Mesothelial cell of epicardium (in vitro differentiated cells): ENCODE results near the gene PHF8. TPM values are rescaled to one million over a fixed set of nuclear protein-coding genes. Genes with fewer than 3 reads are reported as not detected.

Experiments used
- DNase-seq, 2 experiments: peaks; one replicate each; pipeline ENCODE4 v3.0.0; 2021; ENCODE audit warnings: low spot score in 2 of 2; ENCODE audit not compliant: unreplicated experiment in 2 of 2
- H3K27ac Mint-ChIP-seq: 2 replicates; pipeline ENCODE4 v1.8.0; 2021; ENCODE audit warnings: mixed read lengths
- H3K27me3 Mint-ChIP-seq: 2 replicates; pipeline ENCODE4 v1.8.0; 2021; ENCODE audit warnings: low read depth, mixed read lengths
- H3K36me3 Mint-ChIP-seq: 2 replicates; pipeline ENCODE4 v1.8.0; 2021; ENCODE audit warnings: mixed read lengths
- H3K4me1 Mint-ChIP-seq: 2 replicates; pipeline ENCODE4 v1.8.0; 2021; ENCODE audit warnings: mixed read lengths
- H3K4me3 Mint-ChIP-seq: 2 replicates; pipeline ENCODE4 v1.8.0; 2021; ENCODE audit warnings: mild to moderate bottlenecking, moderate library complexity, mixed read lengths
- H3K9me3 Mint-ChIP-seq: 2 replicates; pipeline ENCODE4 v1.8.0; 2021; ENCODE audit warnings: mixed read lengths
- CTCF ChIP-seq: fragments of 200-600 bp; sonication (generic); IDR thresholded peaks from one replicate; pipeline ENCODE4 v1.5.0; 2021; ENCODE audit warnings: antibody characterized with exemption; ENCODE audit not compliant: unreplicated experiment
- total RNA-seq: library from RNA; stranded (reverse); gene quantifications from 3 replicates; pipeline ENCODE4 v1.2.1, GENCODE V29; 2021

The PHF8 gene
- total RNA-seq, 1 donor from 2014 or later = 52.2 TPM

DNA sequence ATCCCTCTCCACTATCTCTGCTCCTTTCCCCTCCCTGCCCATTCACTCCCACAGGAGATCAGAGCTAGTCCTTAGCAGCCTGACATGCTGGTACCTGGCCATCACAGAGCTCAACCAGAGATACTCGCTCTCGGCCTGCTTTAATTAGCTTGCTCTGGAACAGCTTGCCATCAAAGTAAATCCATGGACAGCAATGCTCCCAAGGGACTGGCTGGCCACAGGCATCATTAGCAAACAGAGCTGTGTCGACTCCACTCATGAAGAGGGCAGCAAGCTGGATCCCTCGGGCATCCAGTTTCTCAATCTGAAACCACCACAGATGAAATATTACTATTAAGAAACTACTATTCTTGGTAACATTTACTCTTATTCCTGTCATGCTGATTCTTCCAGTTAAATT is 43.4 kb upstream of the PHF8 start:
- Mint-ChIP-seq H3K4me3 (no peak overlapping the region), H3K9me3 (peaks cover 19% of the 10 kb centered on the region), H3K27ac (peak overlapping the region; percentile 40), H3K27me3 (no peaks in the 10 kb centered on the region), H3K36me3 (peaks cover 9% of the 10 kb centered on the region), H3K4me1 (no peaks in the 10 kb centered on the region)
- DNase-seq = no peak
- TF ChIP-seq CTCF = no peak

DNA sequence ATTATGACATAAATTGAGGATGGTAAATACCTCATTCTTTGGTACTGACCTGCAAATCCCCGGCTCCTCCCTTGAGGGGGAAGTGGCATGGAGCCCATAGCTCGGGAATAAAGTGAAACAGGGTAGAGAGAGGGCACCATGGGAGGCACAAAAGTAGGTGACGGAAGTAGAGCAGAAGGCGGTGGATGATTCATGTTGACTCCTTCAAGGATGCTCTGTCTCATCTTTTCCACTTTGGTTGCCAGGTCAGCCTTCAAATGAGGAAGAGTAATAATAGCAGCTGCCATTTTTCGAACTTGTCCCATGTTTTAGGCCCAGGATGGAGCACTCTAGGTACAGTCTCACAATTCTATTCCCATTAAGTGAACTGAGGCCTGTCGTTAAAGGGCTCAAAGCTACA is 41.4 kb upstream of the PHF8 start:
- H3K27me3 Mint-ChIP-seq = no peaks in the 10 kb centered on the region
- no peak for DNase-seq
- peaks cover 9% of the 10 kb centered on the region for H3K36me3 Mint-ChIP-seq
- no peak overlapping the region for H3K27ac Mint-ChIP-seq
- no peaks in the 10 kb centered on the region for H3K4me1 Mint-ChIP-seq
- TF ChIP-seq CTCF = no peak
- H3K4me3 Mint-ChIP-seq = no peak overlapping the region
- peaks cover 13% of the 10 kb centered on the region for H3K9me3 Mint-ChIP-seq

GRCh38 chrX:54076903-54077302 is 32.6 kb upstream of the PHF8 start:
- H3K4me3 Mint-ChIP-seq = no peak overlapping the region
- H3K27ac Mint-ChIP-seq = no peak overlapping the region
- no peaks in the 10 kb centered on the region for H3K4me1 Mint-ChIP-seq
- no peak for DNase-seq
- H3K36me3 Mint-ChIP-seq = peaks cover 20% of the 10 kb centered on the region
- H3K27me3 Mint-ChIP-seq = no peaks in the 10 kb centered on the region
- TF ChIP-seq CTCF = no peak
- peaks cover 8% of the 10 kb centered on the region for H3K9me3 Mint-ChIP-seq

DNA sequence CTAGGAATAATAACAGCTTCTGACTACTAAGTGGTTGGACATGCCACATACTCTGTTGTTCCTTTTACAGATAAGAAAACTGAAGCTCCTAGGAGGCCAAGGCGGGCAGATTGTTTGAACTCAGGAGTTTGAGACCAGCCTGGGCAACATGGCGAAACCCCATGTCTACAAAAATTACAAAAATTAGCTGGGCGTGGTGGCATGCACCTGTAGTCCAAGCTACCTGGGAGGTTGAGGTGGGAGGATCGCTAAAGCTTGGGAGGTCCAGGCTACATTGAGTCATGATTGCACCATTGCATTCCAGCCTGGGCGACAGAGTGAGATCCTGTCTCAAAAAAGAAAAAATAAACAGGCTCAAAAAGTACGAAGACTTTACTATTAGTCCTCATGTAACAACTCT is 30.6 kb upstream of the PHF8 start:
- no peak for DNase-seq
- peaks cover 17% of the 10 kb centered on the region for H3K36me3 Mint-ChIP-seq
- peaks cover 8% of the 10 kb centered on the region for H3K9me3 Mint-ChIP-seq
- H3K4me3 Mint-ChIP-seq = no peak overlapping the region
- H3K4me1 Mint-ChIP-seq = peaks cover 9% of the 10 kb centered on the region
- TF ChIP-seq CTCF = no peak
- no peak overlapping the region for H3K27ac Mint-ChIP-seq
- H3K27me3 Mint-ChIP-seq = no peaks in the 10 kb centered on the region

DNA sequence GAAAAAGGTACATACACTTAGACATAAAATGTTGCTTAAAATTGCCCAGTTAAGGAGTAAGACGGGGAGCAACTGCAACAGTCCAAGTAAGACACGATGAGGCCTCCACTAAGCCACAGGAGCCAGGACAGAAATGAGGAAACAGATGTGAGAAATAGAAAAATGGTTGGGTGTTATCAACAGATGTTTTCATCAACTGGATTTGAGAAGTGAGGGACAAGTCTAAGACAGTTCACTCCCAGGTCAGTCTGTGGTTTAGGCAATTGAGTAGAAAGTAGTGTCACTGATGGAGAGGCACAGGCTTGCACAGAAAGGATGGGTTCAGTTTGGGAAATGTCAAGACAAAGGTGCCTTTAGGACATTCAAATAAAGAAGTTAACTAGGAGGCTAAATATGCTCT is 23.5 kb upstream of the PHF8 start:
- Mint-ChIP-seq H3K4me3 (no peak overlapping the region), H3K9me3 (peaks cover 25% of the 10 kb centered on the region), H3K27ac (no peak overlapping the region), H3K4me1 (peaks cover 9% of the 10 kb centered on the region), H3K27me3 (no peaks in the 10 kb centered on the region), H3K36me3 (peaks cover 4% of the 10 kb centered on the region)
- TF ChIP-seq CTCF = no peak
- DNase-seq = no peak

GRCh38 chrX:54066841-54067240 is 22.6 kb upstream of the PHF8 start:
- Mint-ChIP-seq H3K27me3 (no peaks in the 10 kb centered on the region), H3K4me3 (no peak overlapping the region), H3K9me3 (peaks cover 25% of the 10 kb centered on the region), H3K27ac (no peak overlapping the region), H3K4me1 (peaks cover 9% of the 10 kb centered on the region), H3K36me3 (peaks cover 4% of the 10 kb centered on the region)
- no peak for TF ChIP-seq CTCF
- no peak for DNase-seq
